Heart left ventricle (tissue), 13 donors: ENCODE measurements around the gene SOS1.

ENCODE experiments used
- POLR2A ChIP-seq, 2 donors: fragments of 450-650 bp; IDR thresholded peaks; one replicate each; pipeline ENCODE4 v1.6.1; 2017; ENCODE audit warnings: antibody characterized with exemption in 2 of 2, mild to moderate bottlenecking in 2 of 2, moderate library complexity in 2 of 2
- TF ChIP-seq, protein P1 (sequence below), 12 donors: fragments of 200-600 bp; sonication (generic) in 4 of 12; IDR thresholded peaks; one replicate each; pipeline versions ENCODE4 v1.5.0 to v1.8.0; 2018 to 2022; ENCODE audit warnings: antibody characterized with exemption in 12 of 12, mild to moderate bottlenecking in 5 of 12
- donor health status: ischemic (EF 13 %, LVEDD 7.1; RV severe dilation, severe dysfunction).
- donor health status: DM: no; HTN: yes; CAD: no.
- donor health status: DM: no; HTN: no; CAD: no.
- donor health status: ischemic (EF 25% LVEDD 6.9; RV normal size, moderate dysfunction).
- donor health status: ischemic (EF 25% LVEDD 5.7; RV mildly dilated, moderate dysfunction).
- donor health status: ischemic (EF 35%, LVEDD 5.7; RV mildly dilated, moderate dysfunction).
- donor health status: nonischemic (EF 11% LVEDD 7.7; RV severe dilation, severe dysfunction).
- donor health status: DM: yes; HTN: yes; CAD: no.
- donor health status: PGD.
- donor health status: ischemic (EF 29% LVEDD 5.4; RV normal size, mild dysfunction).
- donor health status: nonischemic (EF 23%, LVEDD 6.1; RV moderate dilation, normal function).

DNA sequence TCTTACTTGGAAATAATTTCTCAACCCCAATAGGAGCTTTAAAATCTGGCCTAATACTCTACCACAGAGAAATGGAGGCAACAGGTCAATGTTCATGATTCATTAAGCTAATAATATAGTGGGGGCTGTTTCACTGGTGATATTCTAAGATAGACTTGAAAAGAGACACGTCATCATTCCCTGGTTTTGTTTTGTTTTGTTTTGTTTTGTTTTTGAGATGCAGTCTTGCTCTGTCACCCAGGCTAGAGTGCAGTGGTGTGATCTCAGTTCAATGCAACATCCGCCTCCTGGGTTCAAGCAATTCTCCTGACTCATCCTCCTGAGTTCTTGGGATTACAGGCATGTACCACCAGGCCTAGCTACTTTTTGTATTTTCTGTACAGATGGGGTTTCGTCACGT is 37.5 kb upstream of the SOS1 start:
- TF ChIP-seq, protein P1, sequence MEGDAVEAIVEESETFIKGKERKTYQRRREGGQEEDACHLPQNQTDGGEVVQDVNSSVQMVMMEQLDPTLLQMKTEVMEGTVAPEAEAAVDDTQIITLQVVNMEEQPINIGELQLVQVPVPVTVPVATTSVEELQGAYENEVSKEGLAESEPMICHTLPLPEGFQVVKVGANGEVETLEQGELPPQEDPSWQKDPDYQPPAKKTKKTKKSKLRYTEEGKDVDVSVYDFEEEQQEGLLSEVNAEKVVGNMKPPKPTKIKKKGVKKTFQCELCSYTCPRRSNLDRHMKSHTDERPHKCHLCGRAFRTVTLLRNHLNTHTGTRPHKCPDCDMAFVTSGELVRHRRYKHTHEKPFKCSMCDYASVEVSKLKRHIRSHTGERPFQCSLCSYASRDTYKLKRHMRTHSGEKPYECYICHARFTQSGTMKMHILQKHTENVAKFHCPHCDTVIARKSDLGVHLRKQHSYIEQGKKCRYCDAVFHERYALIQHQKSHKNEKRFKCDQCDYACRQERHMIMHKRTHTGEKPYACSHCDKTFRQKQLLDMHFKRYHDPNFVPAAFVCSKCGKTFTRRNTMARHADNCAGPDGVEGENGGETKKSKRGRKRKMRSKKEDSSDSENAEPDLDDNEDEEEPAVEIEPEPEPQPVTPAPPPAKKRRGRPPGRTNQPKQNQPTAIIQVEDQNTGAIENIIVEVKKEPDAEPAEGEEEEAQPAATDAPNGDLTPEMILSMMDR (IDR thresholded peaks at IDR 0.05): no peak
- no peak for TF ChIP-seq POLR2A (IDR thresholded peaks at IDR 0.05)
